PC-3 (cell line): ENCODE measurements around the gene ARHGAP26. TPM values are rescaled to one million over a fixed set of nuclear protein-coding genes. Genes with fewer than 3 reads are reported as not detected.

Experiments
- ATAC-seq: fragments of 200-7000 bp; cut with Tn5 transposase; 2 replicates; pipeline ENCODE4 v1.9.1; 2020; ENCODE audit warnings: mild to moderate bottlenecking, moderate library complexity
- BruUV-seq: library from RNA; stranded (reverse); fragments of 400-500 nt; replicated peaks from 2 replicates; lab custom pipeline; 2021; lab: Mats Ljungman, UMichigan
- CTCF ChIA-PET: fragments of 300-600 bp; sonication (Branson Sonifier 250); formaldehyde crosslinking; loops from one replicate; lab custom pipeline; 2022; ENCODE audit warnings: antibody characterized with exemption; lab: Charles Lee
- POLR2A ChIA-PET: fragments of 300-600 bp; sonication (Branson Sonifier 250); formaldehyde crosslinking; loops from one replicate; lab custom pipeline; 2022; ENCODE audit warnings: antibody characterized with exemption; ENCODE audit not compliant: unreplicated experiment; lab: Charles Lee
- DNase-seq: peaks from one replicate; pipeline ENCODE4 v3.0.0-alpha.2; 2015
- H2AFZ ChIP-seq: fragments of 300-600 bp; sonication (generic); 2 replicates; pipeline ENCODE4 v1.6.0; 2016; ENCODE audit warnings: antibody characterized with exemption, low read length
- H3F3A ChIP-seq: fragments of 300-600 bp; sonication (generic); one replicate; pipeline ENCODE4 v1.6.0; 2017; ENCODE audit warnings: antibody characterized with exemption, low read length, control low read depth, mild to moderate bottlenecking; ENCODE audit not compliant: unreplicated experiment
- H3K27ac ChIP-seq: fragments of 300-600 bp; sonication (generic); 2 replicates; pipeline ENCODE4 v1.5.1; 2016; ENCODE audit warnings: mild to moderate bottlenecking, low read length
- H3K27me3 ChIP-seq: fragments of 300-600 bp; sonication (generic); 2 replicates; pipeline ENCODE4 v1.6.1; 2016; ENCODE audit warnings: low read length, mixed read lengths
- H3K36me3 ChIP-seq: fragments of 300-600 bp; sonication (generic); 2 replicates; pipeline ENCODE4 v1.6.1; 2016; ENCODE audit warnings: low read depth, mixed run types, low read length, mixed read lengths
- H3K4me1 ChIP-seq: fragments of 300-600 bp; sonication (generic); 2 replicates; pipeline ENCODE4 v1.5.1; 2016; ENCODE audit warnings: low read length; ENCODE audit not compliant: insufficient read depth
- H3K4me2 ChIP-seq: fragments of 300-600 bp; sonication (generic); 2 replicates; pipeline ENCODE4 v1.6.0; 2016; ENCODE audit warnings: low read length
- H3K4me3 ChIP-seq: fragments of 300-600 bp; sonication (generic); 2 replicates; pipeline ENCODE4 v1.5.1; 2016; ENCODE audit warnings: mild to moderate bottlenecking, low read length, mixed read lengths
- H3K79me2 ChIP-seq: fragments of 300-600 bp; sonication (generic); 2 replicates; pipeline ENCODE4 v1.6.1; 2017; ENCODE audit warnings: low read length, mixed read lengths
- H3K9ac ChIP-seq: fragments of 300-600 bp; sonication (generic); 2 replicates; pipeline ENCODE4 v1.6.0; 2016; ENCODE audit warnings: mild to moderate bottlenecking, low read length
- H3K9me2 ChIP-seq: fragments of 300-600 bp; sonication (generic); replicated peaks from 2 replicates; pipeline ENCODE4 v1.6.1; 2016; ENCODE audit warnings: mixed run types, low read length, mixed read lengths
- H3K9me3 ChIP-seq: fragments of 300-600 bp; sonication (generic); 2 replicates; pipeline ENCODE4 v1.6.1; 2016; ENCODE audit warnings: low read length, mixed read lengths
- H4K20me1 ChIP-seq: fragments of 300-600 bp; sonication (generic); 2 replicates; pipeline ENCODE4 v1.6.1; 2016; ENCODE audit warnings: low read length, mixed read lengths
- CTCF ChIP-seq: fragments of 300-600 bp; sonication (generic); conservative IDR thresholded peaks from 2 replicates; pipeline ENCODE4 v1.5.1; 2017; ENCODE audit warnings: antibody characterized with exemption, low read depth, mild to moderate bottlenecking, low read length
- EZH2 ChIP-seq: fragments of 300-600 bp; sonication (generic); IDR thresholded peaks from one replicate; pipeline ENCODE4 v1.6.1; 2017; ENCODE audit warnings: antibody characterized with exemption, mild to moderate bottlenecking, low read length; ENCODE audit not compliant: unreplicated experiment
- EZH2phosphoT487 ChIP-seq: fragments of 300-600 bp; sonication (generic); IDR thresholded peaks from 2 replicates; pipeline ENCODE4 v1.6.1; 2018; ENCODE audit warnings: mild to moderate bottlenecking, antibody characterized with exemption, low read length, borderline replicate concordance
- intact Hi-C: fragments of 100-400 bp; cut with micrococcal nuclease; formaldehyde crosslinking; loops from 2 replicates; pipeline ENCODE4 v1.9.0; 2023
- total RNA-seq: library from RNA; depleted of rRNA; stranded (reverse); fragments of >200 nt; gene quantifications from 2 replicates; pipeline ENCODE4 v1.2.3, GENCODE V29; 2014

ARHGAP26 gene
- total RNA-seq, 1 experiment from 2014 or later: 11.7 TPM

- H3K4me2 ChIP-seq: no peak overlapping the region
- H3K4me3 ChIP-seq: no peak overlapping the region
- H3K27ac ChIP-seq: no peak overlapping the region
- peaks cover 5% of the 10 kb centered on the region; the same call in 1 of the 2 replicates for H3K4me1 ChIP-seq
- intact Hi-C loops: no loop called here
- peaks cover 4% of the 10 kb centered on the region for H3K79me2 ChIP-seq
- no peak for ATAC-seq
- H3K27me3 ChIP-seq: no peaks in the 10 kb centered on the region
- no peaks in the 10 kb centered on the region for H3K9me3 ChIP-seq
- no peaks in the 10 kb centered on the region for H3F3A ChIP-seq
- TF ChIP-seq CTCF (no peak), EZH2phosphoT487 (no peak), EZH2 (no peak)
- CTCF ChIA-PET: no interaction called here
- H2AFZ ChIP-seq: no peak overlapping the region
- H4K20me1 ChIP-seq: no peaks in the 10 kb centered on the region
- no peaks in the 10 kb centered on the region for H3K9me2 ChIP-seq
- POLR2A ChIA-PET: no interaction called here
- BruUV-seq: no TSS peak
- no peak overlapping the region for H3K9ac ChIP-seq
- H3K36me3 ChIP-seq: no peaks in the 10 kb centered on the region
- DNase-seq: no peak
Measured at GRCh38 chr5:142806841-142807267, 36.7 kb downstream of the ARHGAP26 start.

- ChIA-PET POLR2A (no interaction called here), CTCF (no interaction called here)
- intact Hi-C loops: no loop called here
- peaks cover 7% of the 10 kb centered on the region; the same call in 1 of the 2 replicates for H3K4me1 ChIP-seq
- no peak overlapping the region for H3K4me3 ChIP-seq
- ATAC-seq: no peak
- no peak overlapping the region for H3K27ac ChIP-seq
- H2AFZ ChIP-seq: no peak overlapping the region
- TF ChIP-seq EZH2 (no peak), EZH2phosphoT487 (no peak), CTCF (no peak)
- H3K36me3 ChIP-seq: no peaks in the 10 kb centered on the region
- no peak overlapping the region for H3K4me2 ChIP-seq
- BruUV-seq: no TSS peak
- H3K9ac ChIP-seq: no peak overlapping the region
- H3F3A ChIP-seq: no peaks in the 10 kb centered on the region
- H3K9me2 ChIP-seq: no peaks in the 10 kb centered on the region
- H4K20me1 ChIP-seq: no peaks in the 10 kb centered on the region
- no peak for DNase-seq
- no peaks in the 10 kb centered on the region for H3K9me3 ChIP-seq
- H3K27me3 ChIP-seq: no peaks in the 10 kb centered on the region
- H3K79me2 ChIP-seq: peaks cover 4% of the 10 kb centered on the region
Measured at GRCh38 chr5:142807372-142807911, 37.3 kb downstream of the ARHGAP26 start.

- H3K4me2 ChIP-seq: no peak overlapping the region
- no peak for TF ChIP-seq CTCF
- no peaks in the 10 kb centered on the region for H3K27me3 ChIP-seq
- CTCF ChIA-PET: no interaction called here
- H3F3A ChIP-seq: no peaks in the 10 kb centered on the region
- H3K79me2 ChIP-seq: peaks cover 4% of the 10 kb centered on the region; the same call in 1 of the 2 replicates
- no peak overlapping the region for H3K27ac ChIP-seq
- no TSS peak for BruUV-seq
- H3K9me2 ChIP-seq: no peaks in the 10 kb centered on the region
- no peak overlapping the region for H3K9ac ChIP-seq
- intact Hi-C loops: no loop called here
- H2AFZ ChIP-seq: no peak overlapping the region
- peaks cover 7% of the 10 kb centered on the region; the same call in 1 of the 2 replicates for H3K4me1 ChIP-seq
- POLR2A ChIA-PET: no interaction called here
- H3K4me3 ChIP-seq: no peak overlapping the region
- no peak for DNase-seq
- no peaks in the 10 kb centered on the region for H3K36me3 ChIP-seq
- no peak for ATAC-seq
- H3K9me3 ChIP-seq: no peaks in the 10 kb centered on the region
- no peaks in the 10 kb centered on the region for H4K20me1 ChIP-seq
Measured at GRCh38 chr5:142808878-142809598, 38.9 kb downstream of the ARHGAP26 start.
